Mucosa of gallbladder (tissue), 1 donor: Measurements from ENCODE around the gene ST6GALNAC3. TPM values are rescaled to one million over a fixed set of nuclear protein-coding genes. Genes with fewer than 3 reads are reported as not detected.
"Not testable (repeated sequence)": the region's sequence is repeated elsewhere in the genome, so short reads cannot be mapped to it uniquely, and the experiment has no call there.

Source experiments
- DNase-seq: peaks from one replicate; pipeline ENCODE4 v3.0.0-alpha.2; 2020; ENCODE audit warnings: low spot score
- total RNA-seq: library from RNA; stranded (reverse); gene quantifications from one replicate; pipeline ENCODE4 v1.2.1, GENCODE V29; 2021
- donor health status: DM: no; HTN: no; CAD: no.

The ST6GALNAC3 gene
- total RNA-seq, 1 donor from 2014 or later, result 5.9 TPM

DNA sequence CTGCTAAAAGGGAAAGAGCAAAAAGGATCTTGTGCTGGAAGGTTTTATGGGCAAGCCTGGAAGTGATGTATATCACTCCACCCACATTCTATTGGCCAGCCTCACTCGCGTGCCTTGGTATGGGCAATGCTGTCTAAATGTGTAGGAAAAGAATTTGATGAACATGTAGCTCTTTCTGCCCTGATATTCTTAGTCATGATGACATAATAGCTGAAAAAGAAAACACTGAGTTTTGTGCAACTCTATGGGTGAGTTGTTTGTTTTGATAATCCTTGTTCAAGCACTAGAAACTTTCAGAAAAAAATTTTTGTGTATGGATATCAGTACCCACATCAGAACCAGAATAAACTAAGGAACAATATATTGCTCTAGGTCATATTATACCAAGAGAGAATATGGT is 561.2 kb downstream of the ST6GALNAC3 start:
- DNase-seq, result no peak

DNA sequence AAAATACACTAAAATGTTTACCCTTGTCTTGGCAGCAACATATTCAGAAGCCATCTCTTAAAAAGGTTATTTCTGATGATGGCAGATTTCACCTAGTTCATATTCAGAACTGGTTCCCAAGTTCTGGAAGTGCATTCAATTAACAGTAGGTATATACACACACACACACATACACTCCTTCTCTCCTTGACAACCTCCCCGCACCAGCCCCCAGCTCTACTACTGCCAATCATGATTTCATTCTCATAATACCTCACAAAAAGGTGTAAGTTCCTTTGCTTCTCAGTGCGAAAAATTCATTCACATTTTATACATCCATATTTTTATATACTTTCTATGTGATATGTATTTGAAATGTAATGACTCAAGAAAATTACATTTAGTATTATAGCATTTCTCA is 564.6 kb downstream of the ST6GALNAC3 start:
- no peak for DNase-seq

DNA sequence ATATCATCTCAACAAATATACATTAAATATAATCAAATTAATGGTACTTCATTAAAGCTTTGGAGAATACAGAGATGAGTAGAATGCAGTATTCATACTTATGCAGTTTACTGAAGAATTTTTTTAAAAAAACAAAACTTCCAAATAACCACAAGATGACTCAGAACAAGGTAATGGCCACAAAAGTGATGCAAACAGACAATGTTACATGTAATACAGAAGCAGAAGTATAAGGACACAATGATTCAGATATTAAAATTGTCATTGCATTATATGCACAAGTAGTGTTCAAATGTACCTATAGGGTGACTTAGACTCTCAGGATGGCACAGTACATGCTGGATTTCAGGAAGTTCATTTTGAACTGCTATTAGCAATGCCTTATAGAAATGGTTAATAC is 565.5 kb downstream of the ST6GALNAC3 start:
- no peak for DNase-seq

DNA sequence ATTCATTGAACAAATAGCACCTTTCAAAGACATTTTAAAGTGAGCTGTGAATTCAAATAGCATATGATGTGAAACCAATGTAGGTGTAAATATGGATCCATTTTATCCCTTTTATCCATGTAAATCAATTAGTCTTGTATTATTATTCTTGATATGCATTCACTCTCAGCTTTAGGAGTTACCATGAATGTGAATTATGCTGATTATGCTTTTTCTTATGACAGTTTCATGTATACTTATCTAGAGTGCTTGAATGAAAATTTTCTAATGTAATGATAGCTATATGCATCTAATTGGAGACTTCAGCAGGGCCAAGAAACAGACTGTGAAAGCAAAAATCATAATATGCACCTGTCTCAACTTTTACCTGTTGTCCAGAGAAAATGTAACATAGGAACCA is 566.2 kb downstream of the ST6GALNAC3 start:
- DNase-seq, result no peak

DNA sequence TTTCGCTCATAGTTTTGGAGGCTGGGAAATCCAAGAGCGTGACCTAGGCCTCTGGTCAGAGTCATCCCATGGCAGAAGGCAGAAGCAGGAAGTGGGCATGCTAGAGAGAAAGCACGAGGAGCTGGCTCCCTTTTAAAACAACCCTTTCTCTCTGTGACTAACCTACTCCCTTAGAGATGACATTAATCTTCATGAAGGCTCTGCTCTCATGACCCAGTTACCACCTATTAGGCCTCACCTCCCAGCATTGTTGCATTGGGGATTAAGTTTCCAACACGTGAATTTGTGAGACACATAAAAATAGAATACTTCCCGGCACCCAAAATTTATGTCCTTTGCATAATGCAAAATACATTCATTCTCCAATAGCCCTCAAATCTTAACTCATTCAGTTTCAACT is 569.6 kb downstream of the ST6GALNAC3 start:
- DNase-seq, result no peak

DNA sequence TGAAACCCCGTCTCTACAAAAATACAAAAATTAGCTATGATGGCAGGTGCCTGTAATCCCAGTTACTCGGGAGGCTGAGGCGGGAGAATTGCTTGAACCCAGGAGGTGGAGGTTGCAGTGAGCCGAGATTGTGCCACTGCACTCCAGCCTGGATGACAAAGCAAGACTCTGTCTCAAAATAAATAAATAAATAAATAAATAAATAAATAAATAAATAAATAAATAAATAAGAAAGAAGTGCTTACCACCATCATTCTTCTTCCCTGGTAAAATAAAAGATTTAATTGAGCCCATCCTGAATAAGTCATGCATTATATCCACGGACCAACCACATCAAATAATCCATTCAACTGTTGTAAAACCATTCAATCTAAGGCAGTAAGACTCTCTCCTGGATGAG is 578.3 kb downstream of the ST6GALNAC3 start:
- not testable (repeated sequence) for DNase-seq

DNA sequence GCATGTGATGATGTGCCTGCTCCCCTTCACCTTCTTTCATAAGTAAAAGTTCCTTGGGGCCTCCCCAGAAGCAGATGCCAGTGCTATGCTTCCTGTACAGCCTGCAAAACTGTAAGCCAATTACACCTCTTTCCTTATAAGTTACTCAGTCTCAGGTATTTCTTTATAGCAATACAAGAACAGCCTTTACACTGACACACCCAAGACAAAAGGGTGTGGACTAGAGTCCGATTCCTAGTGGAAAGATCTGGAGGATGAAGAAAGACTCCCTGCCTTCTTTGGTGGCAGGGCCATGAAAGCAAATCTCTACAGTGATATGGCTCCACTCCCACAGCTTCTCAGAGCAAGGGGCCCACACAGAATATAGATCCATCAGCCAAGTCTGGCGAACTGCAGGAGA is 583.1 kb downstream of the ST6GALNAC3 start:
- no peak for DNase-seq

DNA sequence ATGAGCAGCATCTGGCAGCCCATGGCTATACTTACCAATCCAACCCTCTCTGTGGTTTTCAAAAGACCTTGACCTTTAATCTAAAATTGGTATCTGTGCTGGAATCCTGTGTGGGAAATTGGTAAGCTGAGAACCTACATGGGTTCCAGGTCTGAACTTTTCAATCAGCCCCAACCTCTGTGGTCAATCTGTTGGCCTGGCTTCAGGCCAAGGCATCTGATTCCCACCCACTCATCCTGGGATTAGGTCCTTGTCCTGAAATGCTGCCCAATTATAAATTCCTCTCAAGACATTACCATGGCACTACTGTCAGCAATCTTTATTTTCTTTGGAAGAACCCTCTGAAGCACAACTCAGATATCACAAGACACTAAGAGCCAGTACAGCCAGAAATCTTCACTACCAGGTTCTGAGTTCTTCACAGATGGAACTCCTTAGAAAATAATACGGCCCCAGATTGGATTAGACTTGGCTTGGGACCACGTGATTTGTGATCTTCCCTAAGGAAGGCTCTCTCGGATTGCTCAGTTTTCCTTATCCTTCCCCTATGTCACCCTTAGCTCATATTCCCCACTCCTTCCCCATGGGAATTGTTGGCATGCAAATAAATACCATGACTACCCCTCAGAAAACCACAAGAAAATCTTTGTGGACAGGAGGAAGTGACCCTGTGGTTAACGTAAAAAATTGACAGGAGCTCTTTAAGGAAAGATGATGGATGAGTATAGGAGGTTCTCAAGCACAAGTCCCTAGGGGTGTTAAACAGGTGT is 584.8 kb downstream of the ST6GALNAC3 start:
- DNase-seq, result no peak

DNA sequence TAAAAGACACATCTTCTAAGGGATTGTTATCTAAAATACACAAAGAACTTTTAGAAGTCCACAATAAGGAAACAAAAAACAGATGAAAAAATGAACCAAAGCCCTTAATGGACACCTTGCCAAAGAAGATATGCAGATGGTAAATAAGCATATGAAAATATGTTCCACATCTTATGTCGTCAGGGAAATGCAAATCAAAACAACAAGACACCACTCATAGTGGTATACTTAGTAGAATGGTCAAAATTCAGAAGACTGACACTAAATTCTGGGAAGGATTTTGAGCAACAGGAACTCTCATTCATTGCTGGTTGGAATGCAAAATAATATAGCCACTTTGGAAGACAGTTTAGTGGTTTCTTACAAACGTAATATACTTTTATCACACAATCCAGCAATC is 587.0 kb downstream of the ST6GALNAC3 start:
- no peak for DNase-seq

DNA sequence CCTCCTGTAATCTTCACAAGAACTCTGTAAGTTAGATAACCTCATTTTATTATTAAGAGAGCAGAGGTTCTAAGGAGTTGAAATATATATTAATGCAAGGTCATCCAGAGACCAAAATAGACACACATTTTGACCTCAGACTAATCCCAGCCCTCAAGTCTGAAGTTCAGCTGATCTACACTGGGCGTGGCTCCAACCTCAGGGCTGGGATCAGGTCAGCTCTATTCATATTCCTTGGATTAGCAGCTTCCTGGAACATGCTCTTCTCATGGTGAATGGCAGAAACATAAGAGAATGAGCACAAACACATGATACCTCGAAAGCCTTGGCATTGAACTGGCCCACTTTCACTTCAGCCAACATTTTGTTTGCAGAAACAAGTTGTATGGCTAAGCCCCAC is 592.0 kb downstream of the ST6GALNAC3 start:
- peak; percentile 15 for DNase-seq

DNA sequence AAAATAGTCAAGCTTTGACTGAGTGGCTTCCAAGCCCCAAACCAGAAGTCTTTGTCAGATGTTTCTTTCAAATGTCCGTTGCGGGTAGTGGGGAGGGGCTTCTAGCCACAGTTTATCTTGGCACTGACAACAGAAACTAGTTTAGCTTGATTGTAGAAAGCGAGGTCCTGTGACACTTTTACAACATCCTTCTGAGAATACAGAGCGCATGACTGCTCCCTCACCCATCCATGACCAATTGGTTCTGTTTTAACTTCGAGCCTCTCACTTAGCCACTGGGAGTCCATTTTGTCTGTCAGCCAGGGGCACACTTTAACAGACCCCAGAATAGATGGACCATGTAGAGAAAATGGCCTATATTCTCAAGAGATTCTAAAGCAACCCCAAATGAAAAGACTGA is 593.5 kb downstream of the ST6GALNAC3 start:
- DNase-seq, result no peak

DNA sequence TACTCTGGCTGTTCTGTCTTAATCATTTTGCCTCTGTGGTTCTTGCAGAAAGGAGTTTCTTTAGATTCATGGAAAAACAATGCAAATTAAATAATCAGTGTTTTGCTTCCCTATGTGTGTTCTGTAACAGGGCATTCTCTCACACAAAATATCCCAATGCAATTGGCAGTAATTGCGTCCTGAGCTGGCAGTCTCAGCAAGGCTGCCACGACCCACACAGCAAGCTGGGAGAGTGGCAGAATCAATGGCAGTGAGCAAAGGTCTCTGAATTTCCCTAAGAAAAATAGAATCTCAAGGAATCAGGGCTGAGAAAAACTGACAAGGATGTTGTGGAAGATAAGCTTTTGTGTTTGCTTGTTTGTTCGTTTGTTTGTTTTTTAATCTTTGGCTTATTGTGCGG is 594.6 kb downstream of the ST6GALNAC3 start:
- DNase-seq, result no peak

DNA sequence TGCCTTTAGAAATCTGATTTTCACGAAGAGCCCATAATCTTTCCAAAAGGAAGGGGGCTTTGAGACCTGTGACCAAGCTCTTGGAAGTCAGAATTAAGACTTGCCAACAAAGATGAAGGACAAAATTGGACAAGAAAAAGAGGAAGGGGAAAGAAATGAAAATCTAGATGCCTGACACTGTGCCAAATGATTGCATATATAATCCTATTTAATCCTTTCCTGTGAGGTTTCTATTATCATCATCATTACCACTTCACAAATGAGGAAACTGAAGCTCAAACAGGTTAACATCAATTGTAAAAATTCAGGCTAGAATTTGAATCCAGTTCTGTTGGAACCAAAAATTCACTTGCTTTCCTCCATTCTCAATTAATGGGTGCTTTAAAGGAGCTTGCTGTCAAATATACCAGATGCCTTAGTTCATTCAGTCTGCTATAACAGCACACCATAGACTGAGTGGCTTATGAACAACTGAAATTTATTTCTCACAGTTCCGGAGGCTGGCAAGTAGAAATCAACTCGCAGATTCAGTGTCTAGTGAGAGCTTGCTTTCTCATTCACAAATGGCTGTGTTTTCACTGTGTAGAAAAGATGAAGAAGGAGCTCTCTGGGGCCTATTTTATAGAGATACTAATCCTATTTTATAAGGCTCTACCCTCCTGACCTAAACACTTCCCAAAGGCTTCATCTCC is 595.2 kb downstream of the ST6GALNAC3 start:
- no peak for DNase-seq

DNA sequence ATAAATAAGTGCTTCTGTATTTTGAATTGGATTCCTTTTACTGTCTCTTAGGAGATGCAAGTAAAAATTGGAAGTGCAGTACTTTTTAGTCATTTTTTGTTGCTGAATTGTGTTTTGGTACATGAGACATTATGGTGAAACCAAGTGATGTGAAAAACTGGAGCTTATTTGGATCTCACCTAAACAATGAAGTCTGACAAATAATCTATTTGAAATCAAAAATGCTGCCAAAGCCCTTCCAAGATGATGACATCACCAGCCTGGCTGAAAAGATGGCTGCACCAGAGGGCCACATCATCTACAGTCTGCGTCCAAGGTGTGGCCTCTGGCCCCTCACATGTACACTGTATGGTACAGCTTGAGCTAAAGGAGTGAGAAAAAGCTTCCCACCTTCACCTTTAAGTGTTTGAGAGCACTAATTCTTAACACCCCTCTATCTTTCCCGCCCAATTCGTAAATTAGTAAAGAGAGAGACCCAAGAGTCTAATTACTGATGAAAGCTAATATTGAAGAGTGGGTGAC is 600.2 kb downstream of the ST6GALNAC3 start:
- DNase-seq, result no peak

DNA sequence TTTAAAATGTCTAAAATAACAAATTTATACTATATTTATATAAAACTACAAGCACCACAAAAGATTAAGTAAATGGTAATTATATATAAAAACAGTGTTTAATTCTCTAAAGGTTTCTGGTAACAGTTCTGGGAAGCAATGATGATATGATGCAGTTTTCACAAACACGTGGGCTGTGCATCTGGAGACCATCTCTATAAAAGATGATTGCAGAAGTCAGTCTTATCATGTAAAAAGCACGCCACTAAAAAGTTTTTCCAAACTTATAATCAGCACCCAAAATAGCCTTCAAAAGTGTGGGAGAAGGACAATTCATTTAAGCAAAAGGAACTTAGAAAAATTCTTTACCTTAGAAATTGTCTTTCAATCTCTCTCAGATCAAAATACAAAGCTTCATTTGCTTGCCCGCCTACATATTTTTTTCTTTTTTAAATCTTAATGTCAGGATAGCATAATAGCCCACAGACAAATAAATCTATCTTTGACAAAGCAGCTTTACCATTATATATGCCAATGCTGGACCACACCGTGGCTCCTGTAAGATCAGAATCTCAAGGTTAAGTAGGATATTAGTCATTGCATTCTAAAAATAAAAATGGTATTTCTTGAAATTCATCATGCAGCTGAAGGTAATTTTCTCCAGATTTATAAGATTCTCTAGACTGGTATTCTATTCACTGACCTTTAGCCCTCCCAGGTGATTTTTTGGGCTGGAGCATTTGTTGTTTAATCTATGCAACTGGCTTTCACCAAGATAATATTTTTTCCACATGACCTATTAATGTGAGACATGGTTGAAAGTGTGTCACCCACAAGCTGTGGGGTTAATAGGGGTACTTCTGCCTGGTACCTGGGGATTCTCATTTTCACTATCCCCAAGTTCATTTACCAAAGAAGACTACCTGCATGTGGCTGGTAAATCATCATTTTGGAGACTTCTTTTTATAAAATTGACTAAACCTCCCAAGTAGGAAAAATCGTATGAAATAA is 603.2 kb downstream of the ST6GALNAC3 start:
- DNase-seq, result no peak

DNA sequence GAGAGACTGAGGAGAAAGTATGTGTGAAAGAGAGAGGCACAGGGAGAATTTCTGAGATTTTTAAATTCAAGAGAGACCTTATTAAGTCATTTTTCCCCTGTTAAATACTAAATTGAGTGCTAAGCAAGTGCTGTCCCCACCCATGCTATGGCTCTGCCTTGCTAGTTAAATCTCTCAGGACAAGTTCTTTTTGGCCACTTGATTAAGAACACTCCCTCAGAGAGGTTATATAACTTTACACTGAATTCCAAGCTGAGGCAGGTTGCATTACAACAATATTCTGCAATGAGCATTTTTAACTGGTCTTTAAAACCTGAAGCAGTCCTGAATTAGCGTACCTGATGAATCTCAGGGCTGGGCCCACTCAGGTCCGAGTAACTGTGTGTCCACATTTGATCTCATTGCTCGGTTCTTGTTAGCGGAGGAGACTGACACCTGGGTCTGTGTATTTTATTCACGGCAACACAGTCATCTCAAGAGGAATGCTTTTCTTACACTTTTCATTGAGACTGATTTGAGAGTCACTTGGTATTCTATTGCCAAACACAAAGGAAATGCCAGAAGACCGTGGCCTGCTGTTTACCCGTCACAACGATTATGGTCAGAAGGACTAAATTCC is 605.1 kb downstream of the ST6GALNAC3 start:
- no peak for DNase-seq

DNA sequence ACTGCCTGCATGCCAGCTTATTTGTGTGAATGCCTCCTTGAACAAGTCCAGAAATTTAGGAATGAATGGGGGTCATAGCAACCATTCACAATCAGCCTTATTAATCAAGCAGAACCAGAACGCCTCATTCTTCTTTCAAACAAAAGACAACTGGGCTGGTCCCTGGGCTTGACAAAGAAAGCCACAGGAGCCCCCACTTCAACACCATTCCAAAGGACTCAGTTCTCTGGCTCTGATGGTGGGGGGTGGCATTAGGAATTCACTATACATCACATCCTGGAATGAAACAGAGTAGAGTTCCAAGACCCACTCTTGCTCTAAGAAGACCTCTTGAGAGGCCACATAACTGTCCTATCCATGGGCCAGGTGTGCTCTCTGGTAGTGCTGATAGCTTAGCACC is 606.1 kb downstream of the ST6GALNAC3 start:
- DNase-seq, result no peak

DNA sequence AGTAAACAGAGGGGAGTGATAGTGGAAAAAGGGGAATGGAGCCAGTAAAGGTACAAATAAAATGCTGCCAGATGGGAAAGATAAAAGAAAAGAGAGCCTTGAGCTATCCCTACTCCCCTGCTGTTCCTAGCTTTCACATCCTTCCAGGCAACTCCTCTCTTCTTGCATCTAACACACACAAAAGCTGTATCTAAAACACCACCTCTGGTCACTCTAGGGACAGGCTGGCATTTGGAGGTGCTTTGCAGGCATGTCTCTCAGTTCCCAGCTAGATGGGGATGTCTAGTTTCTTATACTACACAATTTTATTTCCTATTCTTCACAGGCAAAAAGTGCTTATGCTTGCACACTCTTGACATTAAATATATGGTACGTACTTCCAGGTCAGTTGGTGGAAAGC is 607.6 kb downstream of the ST6GALNAC3 start:
- no peak for DNase-seq
